Breast epithelium (tissue), 3 donors: ENCODE measurements around the gene KIF26B.

ENCODE experiments used
- CTCF ChIP-seq, 3 donors: fragments of 450-650 bp; IDR thresholded peaks; one replicate each; pipeline ENCODE4 v1.5.1; 2016 to 2017; ENCODE audit warnings: antibody characterized with exemption in 3 of 3, mild to moderate bottlenecking in 3 of 3, moderate library complexity in 3 of 3
- POLR2A ChIP-seq: fragments of 450-650 bp; IDR thresholded peaks from one replicate; pipeline ENCODE4 v1.6.1; 2016; ENCODE audit warnings: antibody characterized with exemption, mild to moderate bottlenecking, moderate library complexity
- POLR2AphosphoS5 ChIP-seq, 3 donors: sonication (generic); formaldehyde crosslinking; IDR thresholded peaks; one replicate each; pipeline ENCODE4 v1.6.1; 2017; ENCODE audit warnings: antibody characterized with exemption in 3 of 3

GRCh38 chr1:245260883-245261282, 106.1 kb downstream of the KIF26B start:
- TF ChIP-seq POLR2A (no peak), CTCF (IDR thresholded peaks at IDR 0.05) (no peak), POLR2AphosphoS5 (IDR thresholded peaks at IDR 0.05) (no peak)
